ENCODE measurements around the gene ALDH9A1.
"Not testable (repeated sequence)": the region's sequence is repeated elsewhere in the genome, so short reads cannot be mapped to it uniquely, and the experiment has no call there.

ALDH9A1 gene

GRCh38 chr1:165686121-165686970, 12.0 kb downstream of the ALDH9A1 start:
- DNase-seq: peak; percentile 6

- DNase-seq: no peak
Observed at GRCh38 chr1:165683848-165684485, 14.4 kb downstream of the ALDH9A1 start.

- not testable (repeated sequence) for DNase-seq
Observed at GRCh38 chr1:165680773-165681172, 17.6 kb downstream of the ALDH9A1 start.

DNA sequence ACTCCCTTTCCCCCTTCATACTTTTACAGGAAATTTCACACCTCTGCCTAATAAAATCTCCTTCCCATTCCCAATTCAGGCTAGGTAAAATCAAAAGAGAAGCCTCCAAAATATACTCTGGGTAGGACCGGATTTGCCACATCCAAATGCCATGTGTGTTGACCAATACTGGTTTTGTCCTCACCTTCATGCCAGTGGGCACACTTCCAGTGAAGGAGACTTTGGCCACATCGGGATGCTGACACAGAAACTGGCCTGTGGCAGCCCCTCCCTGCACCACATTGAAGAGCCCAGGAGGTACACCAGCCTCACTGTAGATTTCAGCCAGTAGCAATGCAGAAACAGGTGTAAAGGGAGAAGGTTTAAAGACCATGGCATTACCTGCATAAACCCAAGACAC, 18.1 kb downstream of the ALDH9A1 start:
- no peak for DNase-seq

GRCh38 chr1:165679282-165680036, 18.9 kb downstream of the ALDH9A1 start:
- DNase-seq: no peak

DNA sequence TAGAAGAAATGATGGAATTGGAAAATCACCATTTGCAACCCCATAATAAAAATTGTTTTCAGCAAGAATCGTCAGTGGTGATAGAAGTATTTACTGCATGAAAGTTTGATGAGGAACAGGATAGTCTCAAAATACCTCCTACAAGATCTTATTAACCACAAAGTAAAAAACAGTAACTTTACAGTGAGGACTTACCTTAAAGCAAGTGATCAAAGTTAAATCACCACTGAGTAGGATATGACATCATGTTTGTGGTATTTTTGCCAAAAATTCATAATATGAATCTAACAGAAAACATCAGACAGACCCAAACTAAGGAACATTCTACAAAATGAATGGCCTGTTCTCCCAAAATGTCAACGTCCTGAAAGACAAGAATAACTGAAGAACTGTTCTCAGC, 19.9 kb downstream of the ALDH9A1 start:
- DNase-seq: no peak

DNA sequence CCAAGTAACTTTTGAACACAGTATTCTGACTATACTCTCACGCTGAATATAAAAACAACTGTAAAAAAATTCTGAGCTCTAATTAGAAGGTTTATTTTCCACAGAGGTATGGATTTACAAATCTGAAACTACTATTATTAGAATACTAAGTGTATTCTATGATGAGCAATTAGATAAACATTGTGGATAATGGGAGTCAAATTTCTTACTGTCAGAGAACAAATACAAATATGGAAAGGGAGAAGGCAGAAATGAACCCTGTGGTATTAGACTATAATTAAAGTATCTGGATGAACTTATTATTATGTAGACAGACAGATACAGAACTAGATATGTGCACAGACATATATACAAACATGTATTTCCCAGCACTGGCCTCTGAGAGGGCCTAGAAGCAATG, 22.6 kb downstream of the ALDH9A1 start:
- no peak for DNase-seq

DNA sequence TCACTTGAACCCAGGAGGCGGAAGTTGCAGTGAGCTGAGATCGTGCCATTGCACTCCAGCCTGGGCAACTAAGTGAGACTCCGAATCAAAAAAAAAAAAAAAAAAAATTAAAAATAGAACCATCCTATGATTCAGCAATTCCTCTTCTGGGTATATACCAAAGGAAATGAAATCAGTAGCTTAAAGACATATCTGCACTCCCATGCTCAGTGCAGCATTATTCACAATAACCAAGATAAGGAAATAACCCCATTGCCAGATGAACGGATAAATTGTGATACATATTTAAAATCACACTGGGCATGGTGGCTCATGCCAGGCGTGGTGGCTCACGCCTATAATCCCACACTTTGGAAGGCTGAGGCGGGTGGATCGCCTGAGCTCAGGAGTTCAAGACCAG, 23.8 kb downstream of the ALDH9A1 start:
- DNase-seq: no peak

- no peak for DNase-seq
Observed at GRCh38 chr1:165671526-165671925, 26.8 kb downstream of the ALDH9A1 start.

- no peak for DNase-seq
Observed at GRCh38 chr1:165668184-165668583, 30.2 kb downstream of the ALDH9A1 start.

- no peak for DNase-seq
Observed at GRCh38 chr1:165666152-165666825, 32.1 kb downstream of the ALDH9A1 start.

GRCh38 chr1:165662186-165662585, 36.2 kb downstream of the ALDH9A1 start:
- no peak for DNase-seq

DNA sequence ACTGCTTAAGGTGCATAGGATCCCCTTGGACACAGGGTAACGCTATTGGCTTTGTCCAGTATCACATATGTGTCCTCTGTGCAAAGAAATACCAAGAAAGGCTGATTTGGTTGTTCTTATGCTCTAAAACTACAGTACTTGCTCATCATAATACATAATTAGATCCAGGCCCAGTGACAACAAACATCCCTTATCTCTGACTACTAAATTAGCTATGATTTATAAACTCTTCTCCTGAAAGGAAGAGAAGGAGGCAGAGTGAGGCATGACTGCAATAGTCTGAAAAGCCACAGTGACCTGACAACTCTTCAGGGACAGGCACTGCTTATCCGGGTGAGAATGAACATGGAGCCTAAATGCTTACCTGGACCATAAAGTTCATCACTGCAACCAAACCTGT, 36.7 kb downstream of the ALDH9A1 start:
- DNase-seq: no peak

DNA sequence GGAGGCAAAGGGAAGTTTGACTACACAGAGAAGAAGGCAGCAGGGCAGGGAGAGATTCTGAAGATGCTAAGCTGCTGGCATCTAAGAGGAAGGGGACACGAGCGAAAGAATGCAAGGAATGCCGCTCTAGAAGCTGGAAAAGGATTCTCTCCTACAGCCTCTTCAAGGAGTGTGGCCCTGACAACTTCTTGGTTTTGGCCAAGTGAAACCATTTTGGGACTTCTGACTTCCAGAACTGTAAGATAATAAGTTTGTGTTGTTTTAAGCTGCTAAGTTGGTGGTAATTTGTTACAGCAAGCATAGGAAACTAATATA, 38.8 kb downstream of the ALDH9A1 start:
- DNase-seq: no peak

- not testable (repeated sequence) for DNase-seq
Observed at GRCh38 chr1:165658766-165659580, 39.4 kb downstream of the ALDH9A1 start.

GRCh38 chr1:165650981-165651625, 47.3 kb downstream of the ALDH9A1 start:
- DNase-seq: no peak

DNA sequence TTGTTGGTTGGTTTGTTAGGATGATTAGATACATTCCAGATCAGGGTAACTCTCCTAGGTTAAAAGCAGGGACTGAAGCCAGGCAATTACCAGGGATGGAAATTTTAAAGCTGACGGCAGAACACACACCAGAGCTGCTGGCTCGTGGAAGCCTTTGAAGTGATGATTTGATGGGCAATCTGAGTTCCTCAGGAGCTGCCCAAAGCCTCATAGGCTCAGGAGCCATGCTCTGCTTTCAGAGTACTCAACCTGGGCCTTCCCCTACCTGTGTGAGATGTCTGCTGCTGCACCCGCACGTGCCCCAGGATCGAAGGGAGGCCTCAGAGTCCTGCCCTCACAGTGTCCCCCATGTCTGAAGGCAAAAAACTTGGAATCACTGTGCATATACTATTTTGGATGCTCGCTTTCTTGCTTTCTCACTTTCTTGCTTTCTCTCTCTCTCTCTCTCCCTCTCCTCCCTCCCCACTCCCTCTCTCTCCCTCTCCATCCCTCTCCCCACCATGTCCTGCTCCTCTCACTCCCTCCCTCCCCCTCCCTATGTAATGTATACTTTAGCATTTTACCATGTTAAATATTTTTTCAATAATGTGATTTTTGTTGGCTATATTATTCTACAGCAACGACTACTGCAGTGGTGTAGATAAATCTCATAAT, 49.3 kb downstream of the ALDH9A1 start:
- no peak for DNase-seq

DNA sequence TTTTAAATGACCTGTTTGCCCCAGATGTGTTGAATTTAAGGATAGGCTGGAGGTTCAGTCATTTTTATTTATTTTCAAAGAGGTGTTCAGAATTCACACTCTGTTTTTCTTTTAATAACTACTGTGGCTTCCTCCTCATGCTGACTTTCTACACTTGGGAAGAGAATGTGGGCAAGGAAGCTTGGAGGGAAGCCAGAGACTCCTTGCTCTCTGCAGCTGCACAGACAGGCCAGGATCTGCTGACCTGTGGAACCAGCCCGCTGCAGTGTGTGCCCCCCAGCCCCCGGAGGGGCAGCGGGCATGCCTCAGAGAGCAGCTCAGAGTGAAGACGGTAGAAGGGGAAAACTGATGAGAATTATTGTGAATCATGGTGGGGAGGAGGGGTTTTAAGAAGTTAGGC, 50.4 kb downstream of the ALDH9A1 start:
- DNase-seq: no peak

- no peak for DNase-seq
Observed at GRCh38 chr1:165647517-165647916, 50.8 kb downstream of the ALDH9A1 start.

DNA sequence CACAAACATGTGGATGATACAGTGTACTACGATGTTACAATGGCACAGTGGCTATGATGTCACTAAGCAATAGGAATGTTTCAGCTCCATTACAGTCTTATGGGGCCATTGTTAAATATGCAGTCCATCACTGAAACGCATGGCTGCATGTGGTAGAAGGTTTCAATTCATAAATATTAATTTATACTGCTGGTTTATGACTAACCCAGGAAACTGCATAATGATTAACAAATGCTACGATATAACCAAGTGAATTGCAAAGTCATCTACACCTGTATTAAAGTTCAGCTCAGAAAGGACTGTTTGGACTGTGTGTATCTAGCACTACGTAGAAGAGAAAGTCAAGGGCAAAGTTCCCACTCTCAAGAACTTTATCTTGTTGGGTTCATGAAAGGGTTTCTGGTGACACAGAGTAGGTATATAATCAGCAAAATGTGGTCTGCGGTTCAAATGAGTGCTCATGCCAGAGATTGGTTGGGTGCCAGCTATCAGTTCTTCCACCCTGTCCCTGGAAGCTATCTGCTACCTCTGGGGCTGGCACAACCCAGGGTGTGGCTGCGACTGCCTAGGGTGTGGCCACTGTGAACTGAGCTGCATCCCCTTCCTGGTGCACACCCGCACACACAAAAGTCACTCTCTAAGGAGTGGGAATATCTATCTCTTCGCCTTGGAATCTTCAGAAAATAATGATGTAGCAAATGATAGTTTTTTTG, 52.6 kb downstream of the ALDH9A1 start:
- peak; percentile 23 for DNase-seq
